Activated CD8-positive, alpha-beta T cell treated with anti-CD3 and anti-CD28 coated beads, Interleukin-2, amount 10 ng/mL, durations not matched to agents 7 days and 5 days (primary cell): ENCODE data around the gene MYO5A. TPM values are rescaled to one million over a fixed set of nuclear protein-coding genes. Genes with fewer than 3 reads are reported as not detected.
"Not testable (repeated sequence)": the region's sequence is repeated elsewhere in the genome, so short reads cannot be mapped to it uniquely, and the experiment has no call there.

Experiments
- ATAC-seq: fragments of 150-1000 bp; cut with Tn5 transposase; one replicate; pipeline ENCODE4 v1.10.0; 2021; ENCODE audit warnings: moderate library complexity
- CTCF ChIA-PET: fragments of 350-600 bp; sonication (Branson Sonifier 250); formaldehyde crosslinking; loops from one replicate; lab custom pipeline; 2021; ENCODE audit warnings: antibody characterized with exemption; lab: Charles Lee
- POLR2A ChIA-PET: fragments of 350-600 bp; sonication (Branson Sonifier 250); formaldehyde crosslinking; loops from one replicate; lab custom pipeline; 2021; ENCODE audit warnings: antibody characterized with exemption; lab: Charles Lee
- DNase-seq: peaks from one replicate; pipeline ENCODE4 v3.0.0-alpha.2; 2020
- H3K27ac Mint-ChIP-seq: one replicate; pipeline ENCODE4 v1.8.0; 2021; ENCODE audit warnings: mild to moderate bottlenecking, mixed read lengths
- H3K27me3 Mint-ChIP-seq: one replicate; pipeline ENCODE4 v1.8.0; 2021; ENCODE audit warnings: low read depth, mixed read lengths
- H3K36me3 Mint-ChIP-seq: one replicate; pipeline ENCODE4 v1.8.0; 2021; ENCODE audit warnings: low read depth, mixed read lengths
- H3K4me1 Mint-ChIP-seq: one replicate; pipeline ENCODE4 v1.8.0; 2021; ENCODE audit warnings: low read depth, mixed read lengths
- H3K4me3 Mint-ChIP-seq: one replicate; pipeline ENCODE4 v1.8.0; 2021; ENCODE audit warnings: mild to moderate bottlenecking, mixed read lengths
- H3K9me3 Mint-ChIP-seq: one replicate; pipeline ENCODE4 v1.8.0; 2022; ENCODE audit warnings: mixed read lengths; ENCODE audit not compliant: insufficient read depth
- total RNA-seq, 2 experiments: library from RNA; stranded (reverse); gene quantifications; one replicate each; pipeline ENCODE4 v1.2.3, GENCODE V29; 2021

MYO5A gene
- total RNA-seq, 2 experiments from 2014 or later, result 34.8 to 37.4 TPM

GRCh38 chr15:52559575-52559974 is 30.9 kb upstream of the MYO5A start:
- POLR2A ChIA-PET, result interaction anchor here (0.5 to 1.2 kb wide), 2 partner anchors 32 to 280 kb away, joined by 3 to 5 read pairs; no protein-coding TSS in a partner anchor
- peak; percentile 39 for ATAC-seq
- Mint-ChIP-seq H3K4me1 (peaks cover 67% of the 10 kb centered on the region), H3K36me3 (peaks cover 54% of the 10 kb centered on the region), H3K27ac (peak overlapping the region; percentile 44), H3K4me3 (no peak overlapping the region), H3K9me3 (no peaks in the 10 kb centered on the region), H3K27me3 (no peaks in the 10 kb centered on the region)
- CTCF ChIA-PET, result interaction anchor here (0.7 to 2.4 kb wide), 6 partner anchors 7 to 351 kb away, joined by 3 to 8 read pairs (median 5); no protein-coding TSS in a partner anchor
- no peak for DNase-seq

GRCh38 chr15:52559022-52559421 is 30.3 kb upstream of the MYO5A start:
- CTCF ChIA-PET, result interaction anchor here (0.7 to 2.4 kb wide), 5 partner anchors 8 to 351 kb away, joined by 3 to 8 read pairs (median 4); no protein-coding TSS in a partner anchor
- H3K4me3 Mint-ChIP-seq, result peak overlapping the region; percentile 17

GRCh38 chr15:52558196-52558595 is 29.5 kb upstream of the MYO5A start:
- POLR2A ChIA-PET, result interaction anchor here (1.4 kb wide), 1 partner anchor 11 kb away, joined by 6 read pairs; the partner anchor contains the start of gene ARPP19
- CTCF ChIA-PET, result interaction anchor here (0.9 to 2.4 kb wide), 3 partner anchors 9 to 227 kb away, joined by 3 to 8 read pairs (median 6); no protein-coding TSS in a partner anchor
- H3K27ac Mint-ChIP-seq, result peak overlapping the region; percentile 64
- ATAC-seq, result peak; percentile 89
- no peaks in the 10 kb centered on the region for H3K27me3 Mint-ChIP-seq
- peaks cover 49% of the 10 kb centered on the region for H3K36me3 Mint-ChIP-seq
- H3K9me3 Mint-ChIP-seq, result no peaks in the 10 kb centered on the region
- H3K4me1 Mint-ChIP-seq, result peaks cover 54% of the 10 kb centered on the region
- DNase-seq, result peak; percentile 61
- no peak overlapping the region for H3K4me3 Mint-ChIP-seq

More at GRCh38 chr15:52559022-52559421, 30.3 kb upstream of the MYO5A start:
- H3K27ac Mint-ChIP-seq, result peak overlapping the region; percentile 66
- no peaks in the 10 kb centered on the region for H3K9me3 Mint-ChIP-seq
- DNase-seq (no peak), ATAC-seq (no peak)
- H3K36me3 Mint-ChIP-seq, result peaks cover 53% of the 10 kb centered on the region
- POLR2A ChIA-PET, result interaction anchor here (0.5 to 1.4 kb wide), 3 partner anchors 10 to 279 kb away, joined by 3 to 6 read pairs (median 5); partner anchors contain the start of gene ARPP19
- H3K27me3 Mint-ChIP-seq, result no peaks in the 10 kb centered on the region
- peaks cover 62% of the 10 kb centered on the region for H3K4me1 Mint-ChIP-seq

- ChIA-PET CTCF (no interaction called here), POLR2A (no interaction called here)
- Mint-ChIP-seq H3K27ac (no peak overlapping the region), H3K4me3 (no peak overlapping the region), H3K36me3 (peaks cover 46% of the 10 kb centered on the region), H3K27me3 (no peaks in the 10 kb centered on the region), H3K4me1 (peaks cover 44% of the 10 kb centered on the region), H3K9me3 (no peaks in the 10 kb centered on the region)
- no peak for DNase-seq
- no peak for ATAC-seq
Measured at GRCh38 chr15:52557274-52557641, 28.6 kb upstream of the MYO5A start.

DNA sequence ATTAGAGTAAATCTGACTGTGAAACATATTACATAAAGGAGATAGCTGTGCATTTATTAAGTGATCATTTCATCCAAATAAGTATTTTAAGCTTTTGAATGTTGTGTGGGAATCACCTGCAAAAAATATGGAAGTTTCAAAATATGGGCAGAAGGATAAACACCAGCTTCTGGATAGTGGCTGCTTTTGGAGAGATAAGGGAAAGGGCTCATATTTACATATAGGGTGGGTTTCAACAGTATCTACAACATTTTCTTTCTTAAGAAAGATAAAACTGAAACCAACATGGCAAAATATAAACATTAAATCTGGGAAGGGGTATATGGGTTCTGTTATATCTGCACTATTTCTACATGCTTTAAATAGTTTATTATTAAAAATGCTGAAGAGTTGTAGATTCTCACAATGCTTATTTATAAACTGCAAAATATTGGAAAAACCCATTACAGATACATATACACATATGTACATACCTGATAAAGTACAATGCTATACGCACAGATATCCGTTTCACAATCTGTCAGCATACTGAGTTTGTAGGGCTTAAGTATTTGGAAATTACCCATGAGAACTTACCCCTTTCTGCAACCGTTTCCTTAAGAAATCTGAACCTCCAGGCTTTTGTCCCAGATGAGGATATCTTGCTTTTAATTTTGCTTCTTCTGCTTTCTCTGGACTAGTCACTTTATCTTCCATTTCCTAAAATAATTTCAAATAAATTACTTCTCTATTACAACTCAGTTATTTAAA is 28.0 kb upstream of the MYO5A start:
- DNase-seq (no peak), ATAC-seq (no peak)
- Mint-ChIP-seq H3K9me3 (no peaks in the 10 kb centered on the region), H3K36me3 (peaks cover 51% of the 10 kb centered on the region), H3K4me1 (peaks cover 42% of the 10 kb centered on the region), H3K27ac (no peak overlapping the region), H3K4me3 (no peak overlapping the region), H3K27me3 (no peaks in the 10 kb centered on the region)
- ChIA-PET CTCF (no interaction called here), POLR2A (no interaction called here)

GRCh38 chr15:52552303-52552702 is 23.6 kb upstream of the MYO5A start:
- H3K27me3 Mint-ChIP-seq, result no peaks in the 10 kb centered on the region
- no peak overlapping the region for H3K4me3 Mint-ChIP-seq
- ChIA-PET POLR2A (no interaction called here), CTCF (interaction anchor here (1.0 kb wide), 1 partner anchor 290 kb away, joined by 3 read pairs; no protein-coding TSS in a partner anchor)
- no peak overlapping the region for H3K27ac Mint-ChIP-seq
- no peak for ATAC-seq
- H3K36me3 Mint-ChIP-seq, result peaks cover 61% of the 10 kb centered on the region
- H3K4me1 Mint-ChIP-seq, result peaks cover 12% of the 10 kb centered on the region
- no peak for DNase-seq
- H3K9me3 Mint-ChIP-seq, result no peaks in the 10 kb centered on the region

DNA sequence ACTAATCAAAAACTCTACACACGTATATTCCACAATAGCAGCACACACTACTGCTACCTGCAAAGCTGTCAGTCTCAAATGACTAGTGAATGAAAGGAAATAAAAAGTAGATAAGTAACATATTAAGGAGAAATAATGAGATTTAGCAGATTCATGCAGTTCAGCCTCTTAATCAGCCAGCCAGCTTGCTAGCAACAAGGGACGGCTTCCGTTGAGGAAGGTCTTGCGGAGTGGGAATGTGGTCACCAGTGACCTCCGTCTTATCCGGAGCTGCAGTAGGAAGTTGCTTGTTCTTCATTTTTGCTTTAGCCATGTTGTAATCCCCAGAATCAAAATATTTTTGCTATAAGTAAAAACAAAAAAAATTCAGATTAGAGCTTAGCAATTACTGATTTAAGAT is 23.1 kb upstream of the MYO5A start:
- peaks cover 62% of the 10 kb centered on the region for H3K36me3 Mint-ChIP-seq
- DNase-seq (no peak), ATAC-seq (no peak)
- H3K27me3 Mint-ChIP-seq, result no peaks in the 10 kb centered on the region
- peaks cover 15% of the 10 kb centered on the region for H3K4me1 Mint-ChIP-seq
- H3K4me3 Mint-ChIP-seq, result no peak overlapping the region
- CTCF ChIA-PET, result no interaction called here
- POLR2A ChIA-PET, result interaction anchor here (0.6 kb wide), 1 partner anchor 11 kb away, joined by 3 read pairs; no protein-coding TSS in a partner anchor
- no peak overlapping the region for H3K27ac Mint-ChIP-seq
- H3K9me3 Mint-ChIP-seq, result no peaks in the 10 kb centered on the region

GRCh38 chr15:52551186-52551585 is 22.5 kb upstream of the MYO5A start:
- Mint-ChIP-seq H3K36me3 (peaks cover 62% of the 10 kb centered on the region), H3K4me1 (peaks cover 15% of the 10 kb centered on the region)
- H3K27ac Mint-ChIP-seq, DNase-seq, ATAC-seq, H3K9me3 Mint-ChIP-seq, CTCF ChIA-PET, H3K27me3 Mint-ChIP-seq, H3K4me3 Mint-ChIP-seq: not testable (repeated sequence)
- POLR2A ChIA-PET, result interaction anchor here (0.6 kb wide), 1 partner anchor 12 kb away, joined by 3 read pairs; no protein-coding TSS in a partner anchor

GRCh38 chr15:52546031-52546751 is 17.5 kb upstream of the MYO5A start:
- DNase-seq, result peak; percentile 58
- Mint-ChIP-seq H3K9me3 (peaks cover 11% of the 10 kb centered on the region), H3K27ac (peak overlapping the region; percentile 82), H3K27me3 (peaks cover 7% of the 10 kb centered on the region), H3K4me1 (peaks cover 21% of the 10 kb centered on the region), H3K4me3 (no peak overlapping the region), H3K36me3 (peaks cover 55% of the 10 kb centered on the region)
- CTCF ChIA-PET, result interaction anchor here (1.0 kb wide), 1 partner anchor 188 kb away, joined by 3 read pairs; no protein-coding TSS in a partner anchor
- peak; percentile 59 for ATAC-seq
- POLR2A ChIA-PET, result interaction anchor here (0.9 to 1.2 kb wide), 2 partner anchors 11 to 26 kb away, joined by 3 to 4 read pairs; no protein-coding TSS in a partner anchor

DNA sequence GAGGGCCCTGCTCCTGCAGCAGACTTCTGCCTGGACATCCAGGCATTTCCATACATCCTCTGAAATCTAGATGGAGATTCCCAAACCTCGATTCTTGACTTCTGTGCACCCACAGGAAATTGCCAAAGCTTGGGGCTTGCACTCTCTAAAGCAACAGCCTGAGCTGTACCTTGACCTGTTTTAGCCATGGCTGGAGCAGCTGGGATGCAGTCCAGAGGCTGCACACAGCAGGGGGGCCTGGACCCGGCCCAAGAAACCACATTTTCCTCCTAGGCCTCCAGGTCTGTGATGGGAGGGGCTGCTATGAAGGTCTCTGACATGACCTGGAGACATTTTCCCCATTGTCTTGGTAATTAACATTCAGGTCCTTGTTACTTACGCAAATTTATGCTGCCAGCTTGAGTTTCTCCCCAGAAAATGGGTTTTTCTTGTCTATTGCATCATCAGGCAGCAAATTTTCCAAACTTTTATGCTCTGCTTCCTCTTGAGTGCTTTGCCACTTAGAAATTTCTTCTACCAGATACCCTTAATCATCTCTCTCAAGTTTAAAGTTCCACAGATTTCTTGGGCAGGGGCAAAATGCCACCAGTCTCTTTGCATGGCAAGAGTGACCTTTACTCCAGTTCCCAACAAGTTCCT is 11.8 kb upstream of the MYO5A start:
- Mint-ChIP-seq H3K27ac (no peak overlapping the region), H3K9me3 (peaks cover 10% of the 10 kb centered on the region), H3K4me3 (no peak overlapping the region), H3K4me1 (peaks cover 2% of the 10 kb centered on the region), H3K36me3 (peaks cover 16% of the 10 kb centered on the region), H3K27me3 (peaks cover 7% of the 10 kb centered on the region)
- DNase-seq (no peak), ATAC-seq (no peak)
- ChIA-PET CTCF (interaction anchor here (1.4 kb wide), 1 partner anchor 209 kb away, joined by 3 read pairs; no protein-coding TSS in a partner anchor), POLR2A (no interaction called here)

GRCh38 chr15:52537459-52537858 is 8.8 kb upstream of the MYO5A start:
- ATAC-seq (no peak), DNase-seq (no peak)
- H3K27me3 Mint-ChIP-seq, result peaks cover 6% of the 10 kb centered on the region
- no peak overlapping the region for H3K27ac Mint-ChIP-seq
- peaks cover 9% of the 10 kb centered on the region for H3K4me1 Mint-ChIP-seq
- no peak overlapping the region for H3K4me3 Mint-ChIP-seq
- CTCF ChIA-PET, result no interaction called here
- H3K9me3 Mint-ChIP-seq, result peaks cover 9% of the 10 kb centered on the region
- POLR2A ChIA-PET, result no interaction called here
- H3K36me3 Mint-ChIP-seq, result peaks cover 7% of the 10 kb centered on the region
